DOHH2 (cell line): Measurements from ENCODE around the gene ATP2C1.

ENCODE experiments used
- EZH2phosphoT487 ChIP-seq: fragments of 200-600 bp; sonication (generic); IDR thresholded peaks from 2 replicates; pipeline ENCODE4 v1.6.1; 2017; ENCODE audit warnings: borderline replicate concordance, mild to moderate bottlenecking, antibody characterized with exemption, low read length, moderate library complexity, mixed read lengths
- TF ChIP-seq, protein P1 (sequence below): fragments of 200-600 bp; sonication (generic); IDR thresholded peaks from one replicate; pipeline ENCODE4 v1.5.1; 2014; ENCODE audit warnings: antibody characterized with exemption, mild to moderate bottlenecking, low read depth, low read length; ENCODE audit not compliant: poor library complexity, severe bottlenecking

DNA sequence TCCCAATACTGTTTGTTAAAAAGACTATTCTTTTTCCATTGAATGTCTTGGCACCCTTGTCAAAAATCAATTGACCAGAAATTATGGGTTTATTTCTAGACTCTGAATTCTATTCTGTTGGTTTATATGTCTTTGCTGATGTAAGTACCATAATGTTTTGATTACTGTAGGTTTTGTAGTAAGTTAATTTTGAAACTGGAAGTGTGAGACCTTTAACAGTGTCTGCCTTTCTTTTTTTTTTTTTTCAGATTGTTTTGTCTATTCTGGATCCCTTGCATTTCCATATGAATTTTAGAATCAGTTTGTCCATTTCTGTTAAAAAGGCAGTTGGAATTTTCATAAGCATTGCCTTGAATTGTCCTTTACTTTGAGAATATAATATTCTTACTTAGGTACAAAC lies 13.6 kb downstream of the ATP2C1 start:
- TF ChIP-seq, protein P1, sequence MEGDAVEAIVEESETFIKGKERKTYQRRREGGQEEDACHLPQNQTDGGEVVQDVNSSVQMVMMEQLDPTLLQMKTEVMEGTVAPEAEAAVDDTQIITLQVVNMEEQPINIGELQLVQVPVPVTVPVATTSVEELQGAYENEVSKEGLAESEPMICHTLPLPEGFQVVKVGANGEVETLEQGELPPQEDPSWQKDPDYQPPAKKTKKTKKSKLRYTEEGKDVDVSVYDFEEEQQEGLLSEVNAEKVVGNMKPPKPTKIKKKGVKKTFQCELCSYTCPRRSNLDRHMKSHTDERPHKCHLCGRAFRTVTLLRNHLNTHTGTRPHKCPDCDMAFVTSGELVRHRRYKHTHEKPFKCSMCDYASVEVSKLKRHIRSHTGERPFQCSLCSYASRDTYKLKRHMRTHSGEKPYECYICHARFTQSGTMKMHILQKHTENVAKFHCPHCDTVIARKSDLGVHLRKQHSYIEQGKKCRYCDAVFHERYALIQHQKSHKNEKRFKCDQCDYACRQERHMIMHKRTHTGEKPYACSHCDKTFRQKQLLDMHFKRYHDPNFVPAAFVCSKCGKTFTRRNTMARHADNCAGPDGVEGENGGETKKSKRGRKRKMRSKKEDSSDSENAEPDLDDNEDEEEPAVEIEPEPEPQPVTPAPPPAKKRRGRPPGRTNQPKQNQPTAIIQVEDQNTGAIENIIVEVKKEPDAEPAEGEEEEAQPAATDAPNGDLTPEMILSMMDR, result no peak
- TF ChIP-seq EZH2phosphoT487, result no peak
